Erythroblast (primary cell): Measurements from ENCODE around the gene SUPT3H.

Source experiments
- GATA1 ChIP-seq: IDR thresholded peaks from 2 replicates; pipeline ENCODE4 v1.6.1; 2011; ENCODE audit warnings: low read depth, mild to moderate bottlenecking, control low read depth, low read length, moderate library complexity
- POLR2A ChIP-seq: IDR thresholded peaks from 2 replicates; pipeline ENCODE4 v1.6.1; 2011; ENCODE audit warnings: mild to moderate bottlenecking, low read length

DNA sequence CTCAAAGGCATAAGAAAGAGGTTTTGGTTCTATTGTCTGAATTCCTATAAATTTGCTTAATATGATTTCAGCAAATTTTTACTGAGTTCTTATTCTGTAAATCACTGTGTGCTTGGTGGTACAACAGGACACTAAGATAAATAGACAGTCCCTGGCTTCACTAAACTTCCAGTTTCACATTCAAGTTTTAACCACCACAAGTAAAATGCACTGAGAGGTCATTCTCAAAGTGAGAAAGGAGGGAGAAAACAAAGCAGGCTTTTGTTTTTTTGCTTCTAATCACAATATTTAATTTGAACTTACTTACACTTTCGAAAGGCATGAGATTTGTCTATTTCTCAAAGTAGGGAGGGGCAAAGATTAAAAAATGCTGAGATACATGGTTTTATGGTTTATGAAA lies 544.5 kb downstream of the SUPT3H start:
- TF ChIP-seq POLR2A: no peak
- no peak for TF ChIP-seq GATA1
